ENCODE data around the gene IPCEF1. TPM values are rescaled to one million over a fixed set of nuclear protein-coding genes. Genes with fewer than 3 reads are reported as not detected.
A peak's percentile ranks its signal among the peaks of the same experiment; 100 is the strongest.

The IPCEF1 gene
- polyA plus RNA-seq, 1 donor from 2014 or later = 2.1 TPM

DNA sequence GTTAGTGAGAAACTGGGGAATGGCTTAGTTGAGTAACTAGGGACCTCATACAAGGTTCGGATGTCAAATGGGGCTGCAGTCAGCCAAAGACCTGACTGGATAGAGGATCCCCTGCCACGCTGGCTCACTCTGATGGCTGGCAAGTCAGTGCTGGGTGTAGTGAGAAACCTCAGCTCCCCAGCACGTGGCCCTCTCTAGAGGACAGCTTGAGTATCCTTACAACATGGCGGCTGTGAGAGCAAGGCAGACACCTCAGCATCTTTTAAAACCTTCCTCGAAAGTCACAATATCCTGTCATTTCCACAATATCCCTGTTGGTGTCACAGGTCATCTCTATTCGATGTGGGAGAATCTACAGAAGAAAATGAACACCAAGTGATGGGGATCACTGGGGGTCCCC lies 26.7 kb upstream of the IPCEF1 start:
- Mint-ChIP-seq H3K27me3 (peaks cover 5% of the 10 kb centered on the region), H3K4me3 (no peak overlapping the region), H3K27ac (no peak overlapping the region), H3K36me3 (no peaks in the 10 kb centered on the region), H3K9me3 (peaks cover 0 to 5% (median 4%) of the 10 kb centered on the region in 3 donors), H3K4me1 (no peaks in the 10 kb centered on the region)

DNA sequence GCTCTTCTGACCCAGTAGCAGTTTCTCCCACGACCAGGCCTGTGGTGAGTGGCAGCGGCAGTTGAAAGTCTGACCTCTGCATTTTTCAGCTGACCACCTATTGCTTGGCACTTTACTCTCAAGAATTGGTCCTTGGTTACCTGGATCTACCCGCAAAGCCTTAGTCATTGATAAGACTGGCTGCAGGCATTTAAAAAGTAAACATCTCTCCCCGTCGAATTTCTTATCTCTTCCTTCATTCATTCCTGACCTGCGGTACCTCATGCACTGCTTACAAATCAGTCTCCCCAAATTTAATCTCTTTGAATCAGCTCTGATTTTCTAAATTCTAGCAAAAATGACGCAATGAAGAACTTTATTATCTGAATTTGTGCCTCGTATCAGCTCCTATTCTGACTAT lies 26.1 kb upstream of the IPCEF1 start:
- peaks cover 0 to 5% (median 4%) of the 10 kb centered on the region in 3 donors for H3K9me3 Mint-ChIP-seq
- H3K27ac Mint-ChIP-seq = no peak overlapping the region
- no peak overlapping the region for H3K4me3 Mint-ChIP-seq
- H3K4me1 Mint-ChIP-seq = no peaks in the 10 kb centered on the region
- peaks cover 5% of the 10 kb centered on the region for H3K27me3 Mint-ChIP-seq
- H3K36me3 Mint-ChIP-seq = no peaks in the 10 kb centered on the region

DNA sequence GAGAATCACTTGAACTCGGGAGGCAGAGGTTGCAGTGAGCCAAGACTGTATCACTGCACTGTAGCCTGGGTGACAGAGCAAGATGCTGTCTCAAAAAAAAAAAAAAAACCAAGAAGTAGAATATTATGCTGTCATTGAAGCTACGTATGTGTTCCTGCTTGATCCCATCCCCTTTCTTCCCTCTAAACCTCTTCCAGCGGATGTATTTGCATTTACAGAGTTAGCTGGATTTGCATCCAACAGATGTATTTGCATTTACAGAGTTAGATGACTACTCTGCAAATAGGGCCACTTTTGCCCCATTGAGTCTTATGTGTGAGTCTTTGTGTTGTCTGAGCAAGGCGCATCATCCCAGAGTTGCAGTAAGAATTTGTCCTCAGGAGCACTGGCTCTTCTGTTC lies 24.9 kb upstream of the IPCEF1 start:
- H3K27ac Mint-ChIP-seq = peak overlapping the region in 1 of 3 donors; percentile 5
- peaks cover 1% of the 10 kb centered on the region for H3K27me3 Mint-ChIP-seq
- no peaks in the 10 kb centered on the region for H3K4me1 Mint-ChIP-seq
- H3K36me3 Mint-ChIP-seq = no peaks in the 10 kb centered on the region
- H3K4me3 Mint-ChIP-seq = no peak overlapping the region
- H3K9me3 Mint-ChIP-seq = peaks cover 0 to 5% (median 3%) of the 10 kb centered on the region in 3 donors

DNA sequence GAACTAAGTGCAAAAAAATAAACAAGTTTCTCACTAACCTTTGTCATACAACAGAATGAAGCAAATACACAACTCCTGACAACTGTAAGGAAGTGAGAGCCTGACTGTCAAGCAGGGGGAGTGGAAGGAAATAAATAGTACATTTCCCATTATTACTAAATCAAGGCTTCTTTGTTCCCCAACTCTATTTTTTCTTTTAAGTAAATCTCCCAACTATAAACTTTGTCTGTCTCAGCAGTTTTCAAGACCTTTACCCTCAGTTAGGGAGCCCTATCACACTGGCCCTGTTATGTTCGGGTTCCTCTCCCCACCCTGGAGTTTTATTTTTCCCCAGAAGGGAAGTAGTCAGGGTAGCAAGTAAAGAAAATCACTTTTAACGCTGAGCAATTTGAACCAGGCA lies 24.1 kb upstream of the IPCEF1 start:
- no peak overlapping the region for H3K4me3 Mint-ChIP-seq
- H3K4me1 Mint-ChIP-seq = no peaks in the 10 kb centered on the region
- H3K27me3 Mint-ChIP-seq = peaks cover under 1% of the 10 kb centered on the region
- H3K27ac Mint-ChIP-seq = no peak overlapping the region
- H3K9me3 Mint-ChIP-seq = peaks cover 0 to 5% (median 3%) of the 10 kb centered on the region in 3 donors
- no peaks in the 10 kb centered on the region for H3K36me3 Mint-ChIP-seq

DNA sequence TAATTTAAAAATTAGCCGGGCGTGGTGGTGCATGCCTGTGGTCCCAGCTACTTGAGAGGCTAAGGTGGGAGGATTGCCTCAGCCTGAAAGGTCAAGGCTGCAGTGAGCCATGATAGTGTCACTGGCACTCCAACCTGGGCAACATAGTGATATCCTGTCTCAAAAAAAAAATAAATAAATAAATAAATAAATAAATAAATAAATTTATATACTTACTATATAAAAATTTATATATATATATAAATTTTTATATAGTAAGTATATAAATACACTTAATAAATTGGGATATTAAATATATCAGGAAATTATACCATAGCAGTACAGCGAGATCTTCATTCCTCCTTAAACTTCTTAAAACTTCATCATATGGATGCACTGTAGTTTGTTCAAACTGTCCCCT lies 23.0 kb upstream of the IPCEF1 start:
- no peaks in the 10 kb centered on the region for H3K27me3 Mint-ChIP-seq
- H3K9me3 Mint-ChIP-seq = peaks cover 0 to 5% (median 3%) of the 10 kb centered on the region in 3 donors
- H3K36me3 Mint-ChIP-seq = no peaks in the 10 kb centered on the region
- no peak overlapping the region for H3K4me3 Mint-ChIP-seq
- H3K27ac Mint-ChIP-seq = no peak overlapping the region
- no peaks in the 10 kb centered on the region for H3K4me1 Mint-ChIP-seq

DNA sequence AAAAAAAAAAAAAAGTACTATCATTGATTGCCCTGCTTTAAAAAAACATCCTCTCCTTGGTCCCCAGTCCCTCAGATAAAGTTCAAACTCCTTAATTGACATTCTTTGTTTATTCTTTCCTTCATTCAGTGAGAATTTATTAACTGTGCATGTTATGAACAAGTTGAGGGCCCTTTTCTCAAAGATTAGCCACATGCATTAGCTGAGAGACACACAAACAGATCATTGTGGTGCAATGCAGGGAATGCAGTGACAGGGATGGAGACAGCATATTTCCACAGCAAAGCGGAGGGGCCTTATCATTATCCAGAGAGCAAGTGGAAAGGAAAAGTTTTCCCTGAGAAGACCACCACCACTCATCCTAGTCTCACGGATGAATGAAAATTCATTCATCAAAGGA lies 21.9 kb upstream of the IPCEF1 start:
- no peaks in the 10 kb centered on the region for H3K4me1 Mint-ChIP-seq
- H3K36me3 Mint-ChIP-seq = no peaks in the 10 kb centered on the region

DNA sequence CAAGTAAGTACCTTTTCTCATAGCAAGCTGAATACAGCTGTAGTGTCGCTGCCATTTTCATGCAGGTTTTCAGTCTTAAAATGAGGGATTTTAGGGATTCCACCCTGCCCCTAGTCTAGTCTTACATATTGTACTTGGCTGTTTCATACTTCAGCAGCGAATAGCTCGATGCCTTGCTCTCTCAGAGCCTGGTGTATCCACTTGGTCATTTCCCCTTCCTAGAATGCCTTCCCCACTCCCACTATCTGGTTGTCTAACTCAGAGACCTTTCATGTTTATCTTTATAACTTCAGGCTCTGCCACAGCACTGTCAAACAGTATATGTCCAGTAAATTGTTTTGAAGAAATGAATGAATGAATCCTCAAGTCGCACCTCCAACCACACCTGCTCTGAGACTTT lies 21.1 kb upstream of the IPCEF1 start:
- H3K4me1 Mint-ChIP-seq = no peaks in the 10 kb centered on the region
- no peaks in the 10 kb centered on the region for H3K27me3 Mint-ChIP-seq
- no peaks in the 10 kb centered on the region for H3K36me3 Mint-ChIP-seq
- no peak overlapping the region for H3K4me3 Mint-ChIP-seq
- no peak overlapping the region for H3K27ac Mint-ChIP-seq
- peaks cover 0 to 7% (median 0%) of the 10 kb centered on the region in 3 donors for H3K9me3 Mint-ChIP-seq

More for the DNA sequence above, 21.9 kb upstream of the IPCEF1 start:
- H3K4me3 Mint-ChIP-seq = no peak overlapping the region
- no peaks in the 10 kb centered on the region for H3K27me3 Mint-ChIP-seq
- no peak overlapping the region for H3K27ac Mint-ChIP-seq
- peaks cover 0 to 10% (median 3%) of the 10 kb centered on the region in 3 donors for H3K9me3 Mint-ChIP-seq

DNA sequence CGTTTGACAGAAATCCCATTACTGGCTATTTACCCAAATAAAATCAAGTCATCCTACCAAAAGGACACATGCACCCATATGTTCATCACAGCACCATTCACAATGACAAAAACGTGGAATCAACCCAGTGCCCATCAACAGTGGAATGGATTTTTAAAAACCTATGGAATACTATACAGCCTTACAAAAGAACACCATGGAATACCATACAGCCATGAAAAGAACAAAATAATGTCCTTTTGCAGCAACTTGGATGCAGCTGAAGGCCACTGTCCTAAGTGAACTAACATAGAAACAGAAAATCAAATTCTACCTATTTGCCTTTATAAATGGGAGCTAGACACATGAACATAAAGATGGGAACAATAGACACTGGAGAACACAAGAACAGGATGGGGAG lies 17.4 kb upstream of the IPCEF1 start:
- Mint-ChIP-seq H3K4me1 (no peaks in the 10 kb centered on the region), H3K4me3 (no peak overlapping the region), H3K36me3 (no peaks in the 10 kb centered on the region), H3K9me3 (peaks cover 0 to 5% (median 0%) of the 10 kb centered on the region in 3 donors), H3K27ac (no peak overlapping the region), H3K27me3 (peaks cover 1% of the 10 kb centered on the region)

DNA sequence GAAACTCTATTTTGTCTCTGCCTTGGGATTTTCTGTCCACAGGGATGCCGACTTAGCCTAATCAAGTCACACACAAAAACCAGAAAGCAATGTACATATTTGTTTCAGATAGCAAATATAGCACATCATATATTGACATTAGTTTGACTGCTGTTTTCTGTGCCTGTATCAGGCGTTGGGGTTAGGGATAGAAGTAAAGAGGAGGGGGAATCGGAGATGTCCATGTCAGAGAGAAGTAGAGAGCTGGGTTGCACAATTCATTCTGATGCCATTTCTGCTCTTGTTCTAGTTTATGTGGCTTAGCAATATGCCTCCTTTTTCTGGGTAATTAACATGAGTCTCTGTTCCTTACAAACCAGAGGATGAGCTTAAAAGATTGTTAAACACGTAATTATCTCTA lies 14.7 kb upstream of the IPCEF1 start:
- Mint-ChIP-seq H3K4me1 (no peaks in the 10 kb centered on the region), H3K4me3 (no peak overlapping the region), H3K36me3 (no peaks in the 10 kb centered on the region), H3K27me3 (peaks cover 1% of the 10 kb centered on the region), H3K9me3 (peaks cover 0 to 5% (median 0%) of the 10 kb centered on the region in 3 donors), H3K27ac (no peak overlapping the region)

DNA sequence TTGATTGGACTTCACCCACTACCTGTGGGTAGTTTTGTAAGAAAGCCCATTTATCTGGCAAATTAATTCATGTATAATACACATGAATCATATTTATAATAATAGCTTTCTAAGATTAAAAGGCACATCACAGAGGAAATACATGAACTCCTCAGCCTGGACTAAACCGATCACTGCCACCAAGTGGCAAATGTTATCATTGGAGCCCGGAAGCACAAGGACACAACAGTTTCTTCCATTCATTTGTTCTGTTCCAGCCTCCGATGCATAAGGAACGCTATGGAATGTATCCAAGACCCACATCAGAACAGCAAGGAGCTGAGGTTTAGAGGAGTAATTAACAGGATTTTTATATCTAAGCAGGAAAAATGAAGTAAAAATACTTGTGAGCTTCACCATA lies 13.9 kb upstream of the IPCEF1 start:
- Mint-ChIP-seq H3K4me1 (no peaks in the 10 kb centered on the region), H3K4me3 (no peak overlapping the region), H3K27ac (peak overlapping the region in 1 of 3 donors; percentile 39), H3K9me3 (peaks cover 0 to 5% (median 0%) of the 10 kb centered on the region in 3 donors), H3K36me3 (peaks cover under 1% of the 10 kb centered on the region), H3K27me3 (peaks cover 1% of the 10 kb centered on the region)

DNA sequence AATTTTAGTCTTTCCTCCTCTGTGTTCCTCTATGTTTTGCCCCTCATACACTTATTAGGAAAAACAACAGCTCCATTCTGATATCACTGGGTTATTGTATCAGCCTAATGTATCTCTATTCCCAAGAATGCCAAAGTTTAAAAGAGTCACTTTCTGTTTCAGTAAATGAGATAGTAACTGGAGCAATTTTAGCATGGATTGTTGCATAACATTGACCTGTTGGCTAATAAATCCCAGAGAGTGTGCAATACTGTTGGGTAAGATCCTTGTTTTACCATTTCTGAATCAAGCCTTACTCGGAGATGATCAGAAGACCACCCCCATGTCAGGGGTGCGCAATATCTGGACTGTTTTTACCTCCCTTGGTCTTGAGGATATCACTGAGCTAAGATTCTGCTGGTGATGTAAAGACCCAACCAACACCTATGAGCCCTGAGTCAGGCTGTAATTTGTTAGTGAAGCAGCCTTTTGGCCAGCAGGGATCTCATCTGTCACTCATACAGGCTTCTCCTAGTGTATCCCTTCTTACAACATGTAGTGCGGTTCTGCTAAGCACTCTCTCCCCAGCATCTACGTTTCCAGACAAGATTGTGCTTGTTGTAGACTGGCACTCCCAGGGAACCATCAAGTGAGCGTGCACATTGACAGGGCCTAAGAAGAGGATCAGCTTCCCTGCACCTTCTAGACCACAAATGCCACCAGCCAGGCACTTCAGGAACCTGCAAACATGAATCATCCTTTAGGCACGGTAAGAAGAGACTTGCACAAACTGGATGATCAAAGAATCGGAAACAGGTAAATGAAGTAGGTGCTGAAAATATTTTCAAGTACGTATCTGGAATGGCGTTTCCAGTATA lies 11.5 kb upstream of the IPCEF1 start:
- no peak overlapping the region for H3K4me3 Mint-ChIP-seq
- no peaks in the 10 kb centered on the region for H3K9me3 Mint-ChIP-seq
- H3K27me3 Mint-ChIP-seq = peaks cover 1% of the 10 kb centered on the region
- peaks cover 1% of the 10 kb centered on the region for H3K36me3 Mint-ChIP-seq
- H3K4me1 Mint-ChIP-seq = no peaks in the 10 kb centered on the region
- H3K27ac Mint-ChIP-seq = no peak overlapping the region

DNA sequence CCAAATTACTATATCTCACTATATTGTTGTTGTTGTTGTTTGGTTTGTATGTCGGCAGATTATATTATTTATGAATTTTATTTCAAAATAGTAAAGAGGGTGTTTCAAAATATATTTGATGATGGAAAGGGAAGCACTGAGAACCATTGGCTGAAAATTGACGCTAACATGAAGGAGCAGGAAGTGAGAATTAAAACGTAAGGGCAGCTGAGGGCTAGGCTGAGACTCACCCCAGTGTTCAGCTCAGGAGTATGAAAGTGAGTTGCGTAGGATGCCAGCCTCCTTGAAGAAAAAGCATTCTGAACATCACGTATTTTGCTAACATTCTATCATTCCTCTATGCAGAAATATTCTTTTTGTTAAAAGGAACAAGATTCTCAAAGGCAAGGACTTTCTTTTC lies 10.7 kb upstream of the IPCEF1 start:
- no peak overlapping the region for H3K4me3 Mint-ChIP-seq
- peaks cover 1% of the 10 kb centered on the region for H3K27me3 Mint-ChIP-seq
- no peak overlapping the region for H3K27ac Mint-ChIP-seq
- peaks cover 1% of the 10 kb centered on the region for H3K36me3 Mint-ChIP-seq
- H3K9me3 Mint-ChIP-seq = no peaks in the 10 kb centered on the region
- H3K4me1 Mint-ChIP-seq = no peaks in the 10 kb centered on the region

DNA sequence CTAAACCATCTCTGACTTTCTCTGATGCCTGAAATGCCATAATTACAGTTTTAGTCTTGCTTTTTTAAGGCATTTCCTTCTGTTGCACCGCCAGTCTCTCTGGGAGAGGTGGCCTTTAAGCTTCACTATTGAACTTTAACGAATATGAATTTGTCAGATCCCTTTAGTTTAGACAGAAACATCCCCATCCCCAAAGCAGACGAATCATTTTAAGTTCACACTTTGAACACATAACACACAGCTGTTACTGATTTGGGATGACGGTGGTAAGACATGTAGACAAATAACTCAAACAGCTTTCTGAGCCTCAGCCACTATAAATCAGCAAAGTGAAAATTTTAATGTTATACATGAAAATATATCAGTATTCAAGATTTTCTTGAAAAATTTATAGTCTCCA lies 7.2 kb upstream of the IPCEF1 start:
- H3K4me3 Mint-ChIP-seq = no peak overlapping the region
- peaks cover 1% of the 10 kb centered on the region for H3K36me3 Mint-ChIP-seq
- H3K27ac Mint-ChIP-seq = no peak overlapping the region
- H3K27me3 Mint-ChIP-seq = peaks cover 3% of the 10 kb centered on the region
- H3K4me1 Mint-ChIP-seq = peaks cover 2 to 11% (median 6%) of the 10 kb centered on the region in 3 donors
- H3K9me3 Mint-ChIP-seq = no peaks in the 10 kb centered on the region

DNA sequence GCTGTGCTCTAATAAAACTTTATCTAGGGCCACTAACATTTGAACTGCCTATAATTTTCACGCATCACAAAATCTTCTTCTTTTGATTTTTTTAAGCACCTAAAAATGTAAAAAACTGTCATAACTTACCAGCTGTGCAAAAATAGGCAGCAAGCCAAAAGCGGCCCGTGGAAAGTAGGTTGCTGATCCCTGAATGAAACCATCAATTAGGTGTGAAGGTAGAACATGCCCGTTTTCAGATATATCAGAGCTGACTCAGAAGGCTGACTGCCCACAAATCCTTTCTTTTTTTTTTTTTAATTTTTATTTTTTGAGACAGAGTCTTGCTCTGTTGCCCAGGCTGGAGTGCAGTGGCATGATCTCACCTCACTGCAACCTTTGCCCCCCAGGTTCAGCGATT lies 4.9 kb upstream of the IPCEF1 start:
- Mint-ChIP-seq H3K4me3 (no peak overlapping the region), H3K4me1 (peaks cover 2 to 17% (median 12%) of the 10 kb centered on the region in 3 donors), H3K27ac (no peak overlapping the region), H3K27me3 (peaks cover 6% of the 10 kb centered on the region), H3K9me3 (no peaks in the 10 kb centered on the region), H3K36me3 (peaks cover 1% of the 10 kb centered on the region)

DNA sequence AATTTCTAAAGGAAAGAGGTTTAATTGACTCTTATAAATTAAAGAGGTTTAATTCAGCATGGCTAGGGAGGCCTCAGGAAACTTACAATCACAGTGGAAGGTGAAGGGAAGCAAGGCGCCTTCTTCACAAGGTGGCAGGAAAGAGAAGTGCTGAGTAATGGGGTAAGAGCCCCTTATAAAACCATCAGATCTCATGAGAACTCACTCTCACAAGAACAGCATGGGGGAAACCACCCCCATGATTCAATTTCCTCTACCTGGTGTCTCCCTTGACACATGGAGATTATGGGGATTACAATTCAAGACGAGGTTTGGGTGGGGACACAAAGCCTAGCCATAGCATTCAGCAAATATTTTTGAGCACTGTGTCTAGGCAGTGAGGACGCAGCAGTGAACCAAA lies 3.9 kb upstream of the IPCEF1 start:
- H3K4me1 Mint-ChIP-seq = peaks cover 2 to 23% (median 17%) of the 10 kb centered on the region in 3 donors
- no peak overlapping the region for H3K4me3 Mint-ChIP-seq
- no peaks in the 10 kb centered on the region for H3K36me3 Mint-ChIP-seq
- H3K27ac Mint-ChIP-seq = no peak overlapping the region
- H3K9me3 Mint-ChIP-seq = no peaks in the 10 kb centered on the region
- H3K27me3 Mint-ChIP-seq = peaks cover 10% of the 10 kb centered on the region

DNA sequence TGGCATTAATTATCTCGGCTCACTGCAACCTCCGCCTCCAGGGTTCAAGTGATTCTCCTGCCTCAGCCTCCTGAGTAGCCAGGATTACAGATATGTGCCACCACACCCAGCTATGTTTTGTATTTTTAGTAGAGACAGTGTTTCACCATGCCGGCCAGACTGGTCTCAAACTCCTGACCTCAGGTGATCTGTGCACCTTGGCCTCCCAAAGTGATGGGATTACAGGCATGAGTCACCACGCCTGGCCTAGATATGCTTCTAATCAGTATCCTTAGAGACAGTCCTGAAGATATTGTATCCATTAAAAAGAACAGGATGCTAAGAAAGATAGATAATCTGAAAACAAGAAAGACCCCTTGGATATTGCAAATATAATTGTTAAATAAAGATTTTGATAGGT lies 3.1 kb upstream of the IPCEF1 start:
- Mint-ChIP-seq H3K27me3 (peaks cover 10% of the 10 kb centered on the region), H3K36me3 (no peaks in the 10 kb centered on the region), H3K27ac (no peak overlapping the region), H3K9me3 (no peaks in the 10 kb centered on the region), H3K4me3 (no peak overlapping the region), H3K4me1 (peaks cover 8 to 29% (median 21%) of the 10 kb centered on the region in 3 donors)
